HG03439 (cell line): Measurements from ENCODE around the gene TTLL5.

Experiments
- ATAC-seq: cut with Tn5 transposase; IDR thresholded peaks from one replicate; pipeline ENCODE4 v1.9.1; 2021; ENCODE audit warnings: mild to moderate bottlenecking, moderate library complexity; ENCODE audit not compliant: unreplicated experiment

The TTLL5 gene

GRCh38 chr14:75726321-75726720 is 65.3 kb downstream of the TTLL5 start:
- ATAC-seq: no peak

DNA sequence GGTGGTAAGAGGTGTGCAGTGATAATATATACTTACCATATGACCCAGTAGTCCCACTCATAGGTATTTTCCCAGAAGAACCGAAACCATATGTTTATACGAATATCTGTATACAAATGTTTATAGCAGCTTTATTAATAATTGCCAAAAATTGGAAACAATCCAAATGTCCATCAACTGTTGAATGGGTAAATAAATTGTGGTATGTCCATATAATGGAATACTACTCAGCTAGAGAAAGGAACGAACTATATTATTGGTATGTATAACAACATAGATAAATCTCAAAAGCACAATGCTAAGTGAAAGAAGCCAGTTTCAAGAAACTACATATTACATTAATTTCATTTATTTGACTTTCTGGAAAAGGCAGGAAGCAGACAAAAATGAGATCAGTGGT is 66.1 kb downstream of the TTLL5 start:
- ATAC-seq: no peak

- no peak for ATAC-seq
Observed at GRCh38 chr14:75732888-75733287, 71.8 kb downstream of the TTLL5 start.

DNA sequence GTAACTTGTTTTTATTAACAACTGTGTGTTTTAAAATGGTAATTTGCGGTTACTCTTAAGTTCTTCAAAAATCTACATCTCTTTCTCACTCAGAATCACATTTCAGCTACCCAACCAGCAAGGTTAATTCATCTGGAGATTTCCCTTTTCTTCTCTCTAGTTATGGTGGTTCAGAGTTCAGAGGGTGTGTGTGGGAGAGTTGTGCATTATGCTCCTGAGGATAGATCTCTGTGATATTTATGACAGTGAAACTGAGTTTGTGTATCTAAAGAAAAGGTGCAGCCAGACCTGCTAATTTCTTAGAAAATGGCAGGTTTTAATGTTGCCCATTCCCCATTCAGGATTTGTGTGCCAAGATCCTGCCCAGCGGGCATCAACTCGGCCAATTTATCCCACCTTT is 73.8 kb downstream of the TTLL5 start:
- ATAC-seq: no peak

DNA sequence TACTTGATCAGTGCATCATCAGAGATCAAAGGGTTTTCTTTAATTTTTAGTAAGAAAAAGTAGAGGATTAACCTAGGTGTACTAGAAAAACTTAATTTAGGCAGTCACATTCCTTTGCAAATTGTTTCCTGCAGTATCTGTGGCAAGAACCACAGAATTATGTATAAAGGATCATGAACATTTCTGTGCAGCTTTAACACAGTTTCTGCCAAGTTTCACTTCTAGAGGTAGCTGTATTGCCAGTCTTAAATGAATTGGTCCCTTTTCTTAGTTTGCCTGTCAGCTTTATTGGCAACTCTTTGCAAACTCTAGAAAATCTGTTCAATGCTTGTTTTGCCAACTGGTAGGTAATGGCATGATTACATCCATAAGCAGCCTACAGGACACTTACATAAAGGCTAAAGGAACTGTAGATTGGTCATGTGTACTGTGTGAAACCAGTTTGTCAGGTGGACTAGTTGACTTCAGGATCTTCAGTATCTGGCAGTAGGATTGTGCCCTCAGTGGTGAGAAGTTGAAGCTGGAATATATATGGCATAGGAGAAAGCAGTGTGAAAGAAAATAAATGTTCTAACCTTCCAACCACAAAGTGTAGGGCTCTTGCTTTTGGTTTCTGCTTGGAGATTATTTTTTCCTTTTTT is 75.9 kb downstream of the TTLL5 start:
- no peak for ATAC-seq

- no peak for ATAC-seq
Observed at GRCh38 chr14:75738192-75738591, 77.1 kb downstream of the TTLL5 start.

- no peak for ATAC-seq
Observed at GRCh38 chr14:75742867-75743266, 81.8 kb downstream of the TTLL5 start.

GRCh38 chr14:75747899-75748298 is 86.9 kb downstream of the TTLL5 start:
- no peak for ATAC-seq

DNA sequence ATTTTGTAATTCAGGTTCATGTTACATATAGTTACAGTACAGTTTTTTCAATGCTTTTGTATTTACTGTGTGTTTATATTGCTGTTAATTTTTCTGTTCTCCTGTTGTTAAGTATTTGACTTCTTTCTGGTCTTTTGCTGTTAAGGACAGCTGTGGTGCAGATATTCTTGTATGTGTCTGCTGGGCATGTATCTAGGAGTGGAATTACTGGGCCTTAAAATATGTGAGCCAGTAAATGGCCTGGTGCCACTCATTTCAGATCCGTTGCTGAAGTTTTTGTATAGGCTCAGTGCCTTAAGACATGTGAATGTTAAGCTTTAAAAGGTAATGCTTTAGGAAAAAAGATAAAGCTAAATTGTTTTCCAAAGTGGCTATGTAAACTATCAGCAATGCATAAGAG is 87.3 kb downstream of the TTLL5 start:
- ATAC-seq: no peak

DNA sequence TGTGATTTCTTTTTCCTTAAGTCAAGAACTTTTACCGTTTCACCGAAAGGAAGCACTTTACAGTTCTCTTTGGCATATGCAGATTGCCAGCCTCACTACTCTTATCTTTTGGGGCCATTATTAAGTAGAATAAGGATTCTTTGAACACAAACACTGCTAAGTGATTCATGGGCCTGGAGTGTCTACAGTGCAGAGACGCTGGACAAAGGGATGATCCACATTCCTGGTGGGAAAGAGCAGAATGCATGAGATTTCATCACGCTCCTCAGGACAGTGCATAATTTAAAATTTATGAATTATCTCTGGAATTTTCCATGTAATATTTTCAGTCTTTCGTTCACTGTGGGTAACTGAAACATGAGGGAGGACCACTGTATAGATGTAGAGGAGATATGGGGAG is 90.2 kb downstream of the TTLL5 start:
- no peak for ATAC-seq

- no peak for ATAC-seq
Observed at GRCh38 chr14:75752086-75752485, 91.0 kb downstream of the TTLL5 start.

GRCh38 chr14:75752907-75753594 is 92.0 kb downstream of the TTLL5 start:
- no peak for ATAC-seq

GRCh38 chr14:75753696-75754095 is 92.7 kb downstream of the TTLL5 start:
- ATAC-seq: no peak

DNA sequence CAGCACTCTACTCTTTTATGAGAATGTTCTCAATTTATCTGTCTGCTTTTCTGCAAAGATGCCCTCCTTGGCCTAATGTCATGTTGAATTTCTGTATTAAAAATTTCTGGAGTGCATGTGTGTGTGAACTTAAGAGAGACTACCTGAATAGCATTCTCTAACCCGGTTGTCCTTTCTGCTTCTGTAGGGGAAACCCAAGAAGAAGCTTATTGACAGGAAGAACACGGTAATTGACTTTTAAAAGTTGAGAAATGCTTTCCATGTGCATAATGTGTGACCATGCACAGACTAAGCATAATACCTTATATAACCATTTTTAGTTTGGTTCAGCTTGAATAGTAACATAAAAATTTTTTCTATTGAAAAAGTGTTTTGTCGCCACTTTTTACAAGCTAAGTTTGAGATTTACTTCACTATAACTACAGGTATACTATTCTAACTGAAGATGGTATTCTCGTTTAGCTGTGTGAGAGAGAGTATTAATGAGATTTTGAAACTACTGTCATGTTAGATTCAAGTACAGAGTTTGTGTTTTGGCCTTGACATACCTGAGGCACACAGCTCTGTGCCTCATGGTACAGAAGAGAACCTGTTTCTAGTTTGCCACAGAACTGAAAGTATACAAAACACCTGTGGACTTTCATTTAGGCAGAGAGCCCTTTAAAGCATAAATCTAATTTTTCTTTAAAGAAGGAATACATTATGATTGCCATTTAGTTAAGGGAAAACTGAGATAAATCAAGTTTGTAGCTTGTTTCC is 96.8 kb downstream of the TTLL5 start:
- ATAC-seq: no peak

GRCh38 chr14:75764020-75764419 is 103.0 kb downstream of the TTLL5 start:
- no peak for ATAC-seq

GRCh38 chr14:75769047-75769685 is 108.1 kb downstream of the TTLL5 start:
- ATAC-seq: no peak

DNA sequence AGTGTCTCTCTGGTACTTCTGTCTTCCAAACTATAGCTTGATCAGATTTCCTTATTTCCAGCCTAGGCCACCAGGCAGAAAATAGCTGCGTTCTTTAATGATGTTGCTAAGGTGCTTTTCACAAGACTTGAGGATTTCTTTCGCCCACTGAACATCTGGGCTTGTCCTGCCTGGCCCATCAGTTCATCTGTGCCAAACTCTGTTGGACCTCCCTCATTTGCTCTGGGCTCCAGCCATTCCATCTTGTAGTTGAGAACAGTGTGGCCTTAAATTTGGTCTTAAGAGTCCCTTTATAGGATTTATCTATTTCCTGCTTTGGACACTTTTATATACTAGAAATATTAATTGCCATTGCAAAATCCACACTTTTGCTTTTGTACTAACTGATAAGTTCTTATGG is 109.6 kb downstream of the TTLL5 start:
- no peak for ATAC-seq

GRCh38 chr14:75771595-75771994 is 110.5 kb downstream of the TTLL5 start:
- ATAC-seq: no peak

GRCh38 chr14:75773046-75773445 is 112.0 kb downstream of the TTLL5 start:
- no peak for ATAC-seq

- no peak for ATAC-seq
Observed at GRCh38 chr14:75781096-75781495, 120.0 kb downstream of the TTLL5 start.

GRCh38 chr14:75783184-75783583 is 122.1 kb downstream of the TTLL5 start:
- no peak for ATAC-seq
